HL-60 (cell line): ENCODE results near the gene OXNAD1.

Experiments
- DNase-seq, 2 experiments: peaks; one replicate each; pipeline ENCODE4 v3.0.0-alpha.2; 2010 to 2020; ENCODE audit warnings: low read depth in 1 of 2, low spot score in 1 of 2
- H3K27ac ChIP-seq: fragments of 250-450 bp; sonication (Bioruptor Pico); replicated peaks from 2 replicates; pipeline ENCODE4 v1.5.1; 2020; ENCODE audit warnings: mild to moderate bottlenecking, moderate library complexity
- H3K27me3 ChIP-seq: fragments of 250-450 bp; sonication (Bioruptor Pico); 2 replicates; pipeline ENCODE4 v1.5.1; 2021; ENCODE audit warnings: mild to moderate bottlenecking, moderate library complexity; ENCODE audit not compliant: insufficient read depth, poor library complexity, severe bottlenecking
- H3K4me3 ChIP-seq: replicated peaks from 2 replicates; pipeline ENCODE4 v1.5.1; 2011; ENCODE audit warnings: mild to moderate bottlenecking, control low read depth, low read length; ENCODE audit not compliant: insufficient read depth
- CTCF ChIP-seq: IDR thresholded peaks from one replicate; pipeline ENCODE4 v1.5.1; 2011; ENCODE audit warnings: low read length, control low read depth, inconsistent platforms; ENCODE audit not compliant: insufficient read depth
- GABPA ChIP-seq: IDR thresholded peaks from 2 replicates; pipeline ENCODE4 v1.6.1; 2012; ENCODE audit warnings: low read depth
- POLR2AphosphoS5 ChIP-seq: IDR thresholded peaks from 2 replicates; pipeline ENCODE4 v1.6.1; 2012; ENCODE audit warnings: low read depth
- REST ChIP-seq: IDR thresholded peaks from 2 replicates; pipeline ENCODE4 v1.6.1; 2012; ENCODE audit warnings: low read depth; ENCODE audit not compliant: insufficient replicate concordance
- SPI1 ChIP-seq: IDR thresholded peaks from 2 replicates; pipeline ENCODE4 v1.6.1; 2012; ENCODE audit warnings: low read depth, mild to moderate bottlenecking, borderline replicate concordance

Gene OXNAD1

DNA sequence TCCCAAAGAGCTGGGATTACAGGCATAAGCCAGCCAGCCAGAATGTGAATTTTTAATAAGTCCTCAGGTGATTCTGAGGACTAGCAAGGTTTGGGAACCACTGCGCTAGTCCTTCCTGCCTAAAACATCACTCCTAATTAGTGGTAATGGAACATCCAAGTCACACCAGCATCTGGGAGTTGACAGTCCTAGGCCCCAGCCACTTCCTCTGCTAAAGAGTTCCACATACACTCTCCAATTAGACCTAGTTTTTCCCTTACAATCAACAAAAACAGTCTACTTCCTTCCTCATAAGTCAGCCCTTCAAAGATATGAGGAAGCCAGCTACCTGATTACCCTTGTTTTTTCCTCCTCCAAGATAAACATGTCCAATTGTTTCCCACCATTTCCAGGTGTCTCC lies 78.1 kb downstream of the OXNAD1 start:
- H3K4me3 ChIP-seq: no peak overlapping the region
- DNase-seq: peak in 1 of 2 experiments; percentile 15
- no peak overlapping the region for H3K27ac ChIP-seq
- TF ChIP-seq POLR2AphosphoS5 (no peak), SPI1 (peak; percentile 67), CTCF (no peak), REST (no peak), GABPA (no peak)
- no peaks in the 10 kb centered on the region for H3K27me3 ChIP-seq

GRCh38 chr3:16346413-16347081 lies 81.5 kb downstream of the OXNAD1 start:
- no peak overlapping the region for H3K27ac ChIP-seq
- DNase-seq: no peak
- TF ChIP-seq GABPA (no peak), POLR2AphosphoS5 (no peak), CTCF (no peak), SPI1 (no peak), REST (no peak)
- H3K27me3 ChIP-seq: no peaks in the 10 kb centered on the region
- H3K4me3 ChIP-seq: no peak overlapping the region

GRCh38 chr3:16347548-16347947 lies 82.5 kb downstream of the OXNAD1 start:
- TF ChIP-seq SPI1: no peak
- no peak for TF ChIP-seq CTCF
- TF ChIP-seq GABPA: no peak
- Histone ChIP-seq H3K4me3 (no peak overlapping the region), H3K27me3 (no peaks in the 10 kb centered on the region), H3K27ac (no peak overlapping the region)
- no peak for DNase-seq
